ENCODE results near the gene RPA3. TPM values are rescaled to one million over a fixed set of nuclear protein-coding genes. Genes with fewer than 3 reads are reported as not detected.

The RPA3 gene
- total RNA-seq, 1 experiment from 2014 or later: 61.4 TPM

DNA sequence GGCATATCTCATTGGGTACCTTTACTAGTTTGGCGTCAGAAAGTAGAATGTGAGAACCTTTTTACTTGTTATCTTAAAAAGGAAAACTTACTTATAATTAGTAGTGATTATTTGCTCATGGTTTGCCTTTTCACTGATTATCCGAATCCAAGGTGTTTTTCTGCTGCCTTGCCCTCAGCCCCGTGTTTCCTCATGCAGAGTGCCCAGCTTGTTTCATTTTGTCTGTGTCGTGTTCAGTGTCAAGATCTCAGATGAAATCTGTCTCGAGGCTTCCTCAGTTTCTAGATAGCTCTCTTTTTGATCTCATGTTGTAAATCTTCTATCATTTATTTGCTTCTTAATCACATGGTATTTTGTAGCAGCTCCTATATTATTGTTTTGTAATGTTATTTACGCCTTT is 30.1 kb downstream of the RPA3 start:
- intact Hi-C loops (cut with micrococcal nuclease; ENCODE audit: unreplicated experiment): loop anchor here (10.0 kb wide), 1 partner anchor 276 kb away; the partner anchor contains the start of gene GLCCI1
- H3K27ac ChIP-seq (ENCODE audit: low read depth, low read length, poor library complexity, severe bottlenecking): no peak overlapping the region
- CTCF ChIA-PET: no interaction called here

DNA sequence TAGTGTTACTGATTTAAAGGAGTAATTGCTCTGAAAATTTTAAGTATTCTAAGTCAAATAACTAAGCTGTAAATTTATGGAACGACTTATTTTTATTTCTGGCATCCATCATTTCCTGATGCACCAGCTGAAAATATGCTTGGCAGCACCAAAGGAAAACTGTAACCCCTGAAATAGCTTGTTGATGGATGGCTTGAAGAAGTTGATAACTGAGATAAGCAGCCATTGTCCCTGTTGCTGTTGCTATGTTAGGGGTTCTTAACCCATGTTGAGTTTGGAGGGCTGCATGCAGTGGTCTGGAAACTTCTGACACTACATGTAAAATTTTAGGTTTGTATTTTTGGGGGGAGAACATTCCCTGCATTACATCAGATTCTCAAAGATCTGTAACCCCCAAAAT is 30.6 kb downstream of the RPA3 start:
- no TSS peak for BruUV-seq (replicated peaks)
- no peaks in the 10 kb centered on the region for H3K4me1 ChIP-seq (ENCODE audit: insufficient read depth, low read length, poor library complexity, severe bottlenecking)
- ChIA-PET CTCF (no interaction called here), POLR2A (ENCODE audit: low non-redundant PET) (no interaction called here)
- no peak overlapping the region for H3K4me3 ChIP-seq (ENCODE audit: low read depth, low read length, poor library complexity, severe bottlenecking)
- no peak for DNase-seq (ENCODE audit: low spot score)
- no peaks in the 10 kb centered on the region for H3K36me3 ChIP-seq (ENCODE audit: insufficient read depth, low read length, poor library complexity, severe bottlenecking)
- intact Hi-C loops (cut with micrococcal nuclease; ENCODE audit: unreplicated experiment): loop anchor here (10.0 kb wide), 1 partner anchor 277 kb away; the partner anchor contains the start of gene GLCCI1
- H3K27me3 ChIP-seq (replicated peaks; ENCODE audit: insufficient read depth, low read depth, low read length, poor library complexity): no peaks in the 10 kb centered on the region
- TF ChIP-seq EZH2 (IDR thresholded peaks at IDR 0.05; ENCODE audit: borderline replicate concordance, low read depth, low read length, poor library complexity, severe bottlenecking): no peak
- TF ChIP-seq, protein P1, sequence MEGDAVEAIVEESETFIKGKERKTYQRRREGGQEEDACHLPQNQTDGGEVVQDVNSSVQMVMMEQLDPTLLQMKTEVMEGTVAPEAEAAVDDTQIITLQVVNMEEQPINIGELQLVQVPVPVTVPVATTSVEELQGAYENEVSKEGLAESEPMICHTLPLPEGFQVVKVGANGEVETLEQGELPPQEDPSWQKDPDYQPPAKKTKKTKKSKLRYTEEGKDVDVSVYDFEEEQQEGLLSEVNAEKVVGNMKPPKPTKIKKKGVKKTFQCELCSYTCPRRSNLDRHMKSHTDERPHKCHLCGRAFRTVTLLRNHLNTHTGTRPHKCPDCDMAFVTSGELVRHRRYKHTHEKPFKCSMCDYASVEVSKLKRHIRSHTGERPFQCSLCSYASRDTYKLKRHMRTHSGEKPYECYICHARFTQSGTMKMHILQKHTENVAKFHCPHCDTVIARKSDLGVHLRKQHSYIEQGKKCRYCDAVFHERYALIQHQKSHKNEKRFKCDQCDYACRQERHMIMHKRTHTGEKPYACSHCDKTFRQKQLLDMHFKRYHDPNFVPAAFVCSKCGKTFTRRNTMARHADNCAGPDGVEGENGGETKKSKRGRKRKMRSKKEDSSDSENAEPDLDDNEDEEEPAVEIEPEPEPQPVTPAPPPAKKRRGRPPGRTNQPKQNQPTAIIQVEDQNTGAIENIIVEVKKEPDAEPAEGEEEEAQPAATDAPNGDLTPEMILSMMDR (conservative IDR thresholded peaks at IDR 0.05; ENCODE audit: low read depth, low read length): no peak
- H3K27ac ChIP-seq (ENCODE audit: low read depth, low read length, poor library complexity, severe bottlenecking): no peak overlapping the region
- no peaks in the 10 kb centered on the region for H3K9me3 ChIP-seq (ENCODE audit: low read depth, low read length, poor library complexity, severe bottlenecking)

More for the DNA sequence above, 30.1 kb downstream of the RPA3 start:
- H3K4me1 ChIP-seq (ENCODE audit: insufficient read depth, low read length, poor library complexity, severe bottlenecking): no peaks in the 10 kb centered on the region
- no peak for TF ChIP-seq EZH2 (IDR thresholded peaks at IDR 0.05; ENCODE audit: borderline replicate concordance, low read depth, low read length, poor library complexity, severe bottlenecking)
- TF ChIP-seq, protein P1 (conservative IDR thresholded peaks at IDR 0.05; ENCODE audit: low read depth, low read length): no peak
- no peaks in the 10 kb centered on the region for H3K9me3 ChIP-seq (ENCODE audit: low read depth, low read length, poor library complexity, severe bottlenecking)
- DNase-seq (ENCODE audit: low spot score): no peak
- H3K27me3 ChIP-seq (replicated peaks; ENCODE audit: insufficient read depth, low read depth, low read length, poor library complexity): no peaks in the 10 kb centered on the region
- POLR2A ChIA-PET (ENCODE audit: low non-redundant PET): no interaction called here
- no TSS peak for BruUV-seq (replicated peaks)
- H3K4me3 ChIP-seq (ENCODE audit: low read depth, low read length, poor library complexity, severe bottlenecking): no peak overlapping the region
- no peaks in the 10 kb centered on the region for H3K36me3 ChIP-seq (ENCODE audit: insufficient read depth, low read length, poor library complexity, severe bottlenecking)

DNA sequence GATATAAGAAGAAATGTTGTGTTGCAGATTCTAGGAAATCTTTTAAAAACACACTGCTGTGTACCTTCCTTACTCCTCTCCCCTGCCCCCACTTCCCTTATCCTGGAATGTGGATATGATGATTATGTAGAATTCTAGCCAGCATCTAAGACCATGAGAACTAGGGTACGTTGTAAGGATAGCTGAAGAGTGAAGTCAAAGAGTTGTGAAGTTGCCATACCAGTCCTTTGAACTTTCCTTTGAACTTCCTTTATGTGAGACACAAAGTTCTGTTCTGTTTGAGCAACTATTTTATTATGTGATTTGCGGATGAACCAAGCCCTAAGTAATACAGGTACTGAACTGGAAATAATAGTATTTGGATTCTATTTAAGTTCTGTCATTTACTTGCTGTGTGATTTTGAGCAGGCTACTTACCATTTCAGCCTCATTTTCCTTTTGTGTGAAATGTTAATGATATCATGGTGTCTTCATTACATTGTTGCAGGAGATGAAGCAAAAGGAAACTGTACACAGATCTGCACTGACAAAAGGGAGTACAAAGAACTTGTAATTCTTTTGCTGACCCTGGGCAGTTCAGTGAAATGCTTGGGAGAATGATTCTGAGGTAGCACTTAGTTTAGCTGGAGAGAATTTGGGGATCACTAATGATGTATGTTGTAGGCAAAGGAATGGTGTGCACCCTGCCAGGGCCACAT is 31.4 kb downstream of the RPA3 start:
- ChIA-PET CTCF (interaction anchor here (0.5 kb wide), 1 partner anchor 541 kb away, joined by 6 read pairs; no protein-coding TSS in a partner anchor), POLR2A (ENCODE audit: low non-redundant PET) (no interaction called here)
- Histone ChIP-seq H3K9me3 (ENCODE audit: low read depth, low read length, poor library complexity, severe bottlenecking) (no peaks in the 10 kb centered on the region), H3K4me1 (ENCODE audit: insufficient read depth, low read length, poor library complexity, severe bottlenecking) (no peaks in the 10 kb centered on the region), H3K27me3 (replicated peaks; ENCODE audit: insufficient read depth, low read depth, low read length, poor library complexity) (no peaks in the 10 kb centered on the region), H3K4me3 (ENCODE audit: low read depth, low read length, poor library complexity, severe bottlenecking) (no peak overlapping the region), H3K27ac (ENCODE audit: low read depth, low read length, poor library complexity, severe bottlenecking) (no peak overlapping the region), H3K36me3 (ENCODE audit: insufficient read depth, low read length, poor library complexity, severe bottlenecking) (no peaks in the 10 kb centered on the region)
- intact Hi-C loops (cut with micrococcal nuclease; ENCODE audit: unreplicated experiment): loop anchor here (10.0 kb wide), 1 partner anchor 278 kb away; the partner anchor contains the start of gene GLCCI1
- DNase-seq (ENCODE audit: low spot score): no peak
- no TSS peak for BruUV-seq (replicated peaks)
- no peak for TF ChIP-seq EZH2 (IDR thresholded peaks at IDR 0.05; ENCODE audit: borderline replicate concordance, low read depth, low read length, poor library complexity, severe bottlenecking)
- TF ChIP-seq, protein P1 (conservative IDR thresholded peaks at IDR 0.05; ENCODE audit: low read depth, low read length): no peak
